Hepatocyte (in vitro differentiated cells): Measurements from ENCODE around the gene LRP3. TPM values are rescaled to one million over a fixed set of nuclear protein-coding genes. Genes with fewer than 3 reads are reported as not detected.
"Not testable (repeated sequence)": the region's sequence is repeated elsewhere in the genome, so short reads cannot be mapped to it uniquely, and the experiment has no call there.

Experiments used
- DNase-seq: peaks from one replicate; pipeline ENCODE4 v3.0.0-alpha.2; 2016; ENCODE audit warnings: low spot score
- H2AFZ ChIP-seq: fragments of 200-600 bp; sonication (generic); 2 replicates; pipeline ENCODE4 v1.6.0; 2016; ENCODE audit warnings: antibody characterized with exemption, mild to moderate bottlenecking
- H3K27ac ChIP-seq: fragments of 200-600 bp; sonication (generic); 2 replicates; pipeline ENCODE4 v1.5.1; 2016; ENCODE audit warnings: mild to moderate bottlenecking
- H3K27me3 ChIP-seq: fragments of 200-600 bp; sonication (generic); 2 replicates; pipeline ENCODE4 v1.6.1; 2016
- H3K36me3 ChIP-seq: fragments of 200-600 bp; sonication (generic); replicated peaks from 2 replicates; pipeline ENCODE4 v1.5.1; 2016; ENCODE audit warnings: low read depth; ENCODE audit not compliant: insufficient read depth
- H3K4me1 ChIP-seq: fragments of 200-600 bp; sonication (generic); 2 replicates; pipeline ENCODE4 v1.5.1; 2016; ENCODE audit warnings: mild to moderate bottlenecking, moderate library complexity; ENCODE audit not compliant: insufficient read depth
- H3K4me2 ChIP-seq: fragments of 200-600 bp; sonication (generic); 2 replicates; pipeline ENCODE4 v1.6.0; 2016
- H3K4me3 ChIP-seq: fragments of 200-600 bp; sonication (generic); 2 replicates; pipeline ENCODE4 v1.5.1; 2016; ENCODE audit warnings: mild to moderate bottlenecking
- H3K79me2 ChIP-seq: fragments of 200-600 bp; sonication (generic); 2 replicates; pipeline ENCODE4 v1.6.0; 2017; ENCODE audit warnings: mild to moderate bottlenecking
- H3K9me2 ChIP-seq: fragments of 200-600 bp; sonication (generic); replicated peaks from 2 replicates; pipeline ENCODE4 v1.6.0; 2017; ENCODE audit warnings: mild to moderate bottlenecking; ENCODE audit not compliant: insufficient read depth
- H3K9me3 ChIP-seq: fragments of 200-600 bp; sonication (generic); 2 replicates; pipeline ENCODE4 v1.5.1; 2016; ENCODE audit warnings: low read depth, mild to moderate bottlenecking
- H4K20me1 ChIP-seq: fragments of 200-600 bp; sonication (generic); 2 replicates; pipeline ENCODE4 v1.6.0; 2016; ENCODE audit warnings: mild to moderate bottlenecking; ENCODE audit not compliant: insufficient read depth, poor library complexity, severe bottlenecking
- EZH2 ChIP-seq: fragments of 200-600 bp; sonication (generic); IDR thresholded peaks from 2 replicates; pipeline ENCODE4 v1.6.1; 2016; ENCODE audit warnings: antibody characterized with exemption, mild to moderate bottlenecking, borderline replicate concordance
- EZH2phosphoT487 ChIP-seq: fragments of 200-600 bp; sonication (generic); IDR thresholded peaks from one replicate; pipeline ENCODE4 v1.6.1; 2018; ENCODE audit warnings: antibody characterized with exemption, mild to moderate bottlenecking, low read depth, moderate library complexity; ENCODE audit not compliant: unreplicated experiment, severe bottlenecking
- WGBS: methylation state at CpG from one replicate; pipeline ENCODE4 v1.1.6; 2016; ENCODE audit warnings: low lambda C conversion rate; ENCODE audit errors: missing lambda C conversion rate; 5-methylcytosine and 5-hydroxymethylcytosine counted together
- polyA plus RNA-seq: library from polyadenylated mRNA; unstranded; fragments of >200 nt; fragmentation: Nextera tagmentation; extraction: Ambion mirVana; gene quantifications from 2 replicates; pipeline ENCODE4 v1.2.1, GENCODE V29; 2016
- total RNA-seq: library from RNA; depleted of rRNA; stranded (reverse); fragments of >200 nt; gene quantifications from 2 replicates; pipeline ENCODE4 v1.2.3, GENCODE V29; 2014
- TF ChIP-seq, protein P1 (sequence below): fragments of 200-600 bp; sonication (generic); IDR thresholded peaks from 2 replicates; pipeline ENCODE4 v1.5.1; 2016; ENCODE audit warnings: antibody characterized with exemption, mild to moderate bottlenecking; ENCODE audit not compliant: poor library complexity

LRP3 gene
- total and polyA plus RNA-seq, 2 experiments from 2014 or later = 37.4 to 44.0 TPM

DNA sequence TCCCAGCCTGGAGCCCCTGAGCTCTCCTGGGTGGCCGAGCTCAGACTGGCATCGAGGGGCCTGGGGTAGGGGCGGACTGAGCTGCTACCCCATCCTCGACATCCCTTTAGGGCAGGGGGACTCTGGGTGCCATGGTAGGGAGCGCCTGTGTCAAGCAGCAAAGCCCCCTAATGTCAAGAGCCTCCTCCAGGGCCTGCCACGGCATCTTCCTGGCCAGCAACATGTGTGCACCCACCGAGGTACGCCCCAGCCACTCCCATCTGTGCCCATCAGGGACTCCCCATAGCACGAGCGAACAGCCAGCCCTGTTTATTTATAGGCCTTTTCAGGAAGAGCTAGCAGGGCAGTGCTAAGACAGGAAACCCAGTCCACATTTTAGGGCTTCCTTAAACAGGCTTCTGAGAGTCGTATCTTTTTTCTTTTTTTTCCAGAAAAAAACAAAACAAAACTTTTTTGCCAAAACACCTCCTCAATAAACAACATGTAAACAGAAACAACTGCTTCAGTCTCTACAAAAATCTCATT lies 14.3 kb downstream of the LRP3 start:
- Histone ChIP-seq H3K4me1 (no peaks in the 10 kb centered on the region), H3K9me2 (no peaks in the 10 kb centered on the region), H3K4me2 (no peak overlapping the region), H3K4me3 (no peak overlapping the region), H3K9me3 (no peaks in the 10 kb centered on the region), H3K36me3 (no peaks in the 10 kb centered on the region), H3K27ac (no peak overlapping the region), H3K27me3 (no peaks in the 10 kb centered on the region), H2AFZ (no peak overlapping the region), H3K79me2 (no peaks in the 10 kb centered on the region), H4K20me1 (no peaks in the 10 kb centered on the region)
- WGBS = 86% methylated on average over 11 of the region's 11 CpGs
- TF ChIP-seq, protein P1, sequence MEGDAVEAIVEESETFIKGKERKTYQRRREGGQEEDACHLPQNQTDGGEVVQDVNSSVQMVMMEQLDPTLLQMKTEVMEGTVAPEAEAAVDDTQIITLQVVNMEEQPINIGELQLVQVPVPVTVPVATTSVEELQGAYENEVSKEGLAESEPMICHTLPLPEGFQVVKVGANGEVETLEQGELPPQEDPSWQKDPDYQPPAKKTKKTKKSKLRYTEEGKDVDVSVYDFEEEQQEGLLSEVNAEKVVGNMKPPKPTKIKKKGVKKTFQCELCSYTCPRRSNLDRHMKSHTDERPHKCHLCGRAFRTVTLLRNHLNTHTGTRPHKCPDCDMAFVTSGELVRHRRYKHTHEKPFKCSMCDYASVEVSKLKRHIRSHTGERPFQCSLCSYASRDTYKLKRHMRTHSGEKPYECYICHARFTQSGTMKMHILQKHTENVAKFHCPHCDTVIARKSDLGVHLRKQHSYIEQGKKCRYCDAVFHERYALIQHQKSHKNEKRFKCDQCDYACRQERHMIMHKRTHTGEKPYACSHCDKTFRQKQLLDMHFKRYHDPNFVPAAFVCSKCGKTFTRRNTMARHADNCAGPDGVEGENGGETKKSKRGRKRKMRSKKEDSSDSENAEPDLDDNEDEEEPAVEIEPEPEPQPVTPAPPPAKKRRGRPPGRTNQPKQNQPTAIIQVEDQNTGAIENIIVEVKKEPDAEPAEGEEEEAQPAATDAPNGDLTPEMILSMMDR = no peak
- no peak for TF ChIP-seq EZH2
- no peak for TF ChIP-seq EZH2phosphoT487
- no peak for DNase-seq

DNA sequence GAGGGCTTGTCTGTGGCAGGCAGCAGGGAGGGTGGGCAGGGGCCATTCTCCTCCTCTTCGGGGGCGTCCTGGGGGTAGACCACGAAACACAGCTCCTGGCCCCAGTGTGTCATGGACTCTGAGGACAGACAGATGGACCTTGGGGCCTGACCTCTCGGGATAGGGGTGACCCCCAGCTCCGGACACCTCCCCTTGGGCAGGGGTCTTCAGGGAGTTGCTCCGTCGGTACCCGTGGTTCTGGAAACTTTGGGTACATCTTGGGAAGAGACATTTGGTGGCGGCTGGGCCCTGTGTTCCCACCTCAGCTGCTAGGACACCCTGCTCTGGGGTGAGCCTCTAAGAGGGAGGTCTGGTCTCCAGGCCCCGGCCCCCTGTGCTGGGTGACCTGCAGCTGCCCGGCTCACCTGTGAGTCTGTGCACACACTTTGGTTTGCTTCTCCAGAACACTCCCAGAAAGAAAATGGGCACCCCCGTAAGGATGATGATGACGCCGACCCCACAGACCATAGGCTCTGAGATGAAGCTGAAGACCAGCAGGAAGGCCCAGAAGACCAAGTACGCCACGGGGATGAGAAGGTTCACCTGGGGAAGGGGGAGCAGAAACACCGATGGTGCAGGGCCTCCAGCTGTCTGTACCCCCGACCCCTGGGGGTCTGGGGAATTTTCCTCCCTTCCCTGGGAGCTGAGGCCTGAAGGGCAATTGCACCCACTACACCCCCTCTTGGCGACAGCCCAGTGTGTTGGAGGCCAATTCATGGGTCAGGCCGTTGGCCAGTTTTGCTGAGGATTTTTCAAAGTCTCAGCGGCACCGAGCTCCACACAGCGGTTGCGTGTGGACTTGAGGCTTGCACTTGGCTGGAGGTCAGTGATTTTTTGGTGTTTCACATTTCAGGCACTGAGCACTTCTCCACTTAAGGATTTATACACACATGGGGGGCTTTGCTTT lies 15.0 kb downstream of the LRP3 start:
- Histone ChIP-seq H3K36me3 (no peaks in the 10 kb centered on the region), H3K4me3 (no peak overlapping the region), H3K4me1 (no peaks in the 10 kb centered on the region), H3K79me2 (no peaks in the 10 kb centered on the region), H3K9me3 (no peaks in the 10 kb centered on the region), H2AFZ (no peak overlapping the region), H3K27me3 (no peaks in the 10 kb centered on the region), H3K9me2 (no peaks in the 10 kb centered on the region), H3K27ac (no peak overlapping the region), H3K4me2 (no peak overlapping the region), H4K20me1 (no peaks in the 10 kb centered on the region)
- no peak for DNase-seq
- 95% methylated on average over 24 of the region's 24 CpGs for WGBS
- TF ChIP-seq EZH2phosphoT487 (no peak), EZH2 (no peak)
- TF ChIP-seq, protein P1 = no peak

DNA sequence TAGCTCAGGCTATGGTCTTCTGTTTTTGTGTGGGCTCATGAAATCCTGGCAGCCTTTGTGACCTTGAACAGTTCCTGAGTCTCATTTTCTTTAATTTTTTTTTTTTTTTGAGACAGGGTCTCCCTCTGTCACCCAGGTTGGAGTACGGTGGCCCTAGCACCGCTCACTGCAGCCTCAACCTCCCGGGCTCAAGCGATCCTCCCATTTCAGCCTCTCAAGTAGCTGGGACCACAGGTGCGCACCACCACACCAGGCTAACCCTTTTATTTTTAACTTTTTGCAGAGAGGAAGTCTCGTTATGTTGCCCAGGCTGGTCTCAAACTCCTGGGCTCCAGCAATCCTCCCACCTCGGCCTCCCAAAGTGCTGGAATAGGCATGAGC lies 15.7 kb downstream of the LRP3 start:
- not testable (repeated sequence) for H3K9me2 ChIP-seq, H3K27ac ChIP-seq, H2AFZ ChIP-seq, H3K9me3 ChIP-seq, H4K20me1 ChIP-seq, H3K36me3 ChIP-seq, DNase-seq, H3K4me1 ChIP-seq, H3K4me2 ChIP-seq, H3K79me2 ChIP-seq, H3K27me3 ChIP-seq, H3K4me3 ChIP-seq
- 95% methylated on average over 7 of the region's 7 CpGs for WGBS

DNA sequence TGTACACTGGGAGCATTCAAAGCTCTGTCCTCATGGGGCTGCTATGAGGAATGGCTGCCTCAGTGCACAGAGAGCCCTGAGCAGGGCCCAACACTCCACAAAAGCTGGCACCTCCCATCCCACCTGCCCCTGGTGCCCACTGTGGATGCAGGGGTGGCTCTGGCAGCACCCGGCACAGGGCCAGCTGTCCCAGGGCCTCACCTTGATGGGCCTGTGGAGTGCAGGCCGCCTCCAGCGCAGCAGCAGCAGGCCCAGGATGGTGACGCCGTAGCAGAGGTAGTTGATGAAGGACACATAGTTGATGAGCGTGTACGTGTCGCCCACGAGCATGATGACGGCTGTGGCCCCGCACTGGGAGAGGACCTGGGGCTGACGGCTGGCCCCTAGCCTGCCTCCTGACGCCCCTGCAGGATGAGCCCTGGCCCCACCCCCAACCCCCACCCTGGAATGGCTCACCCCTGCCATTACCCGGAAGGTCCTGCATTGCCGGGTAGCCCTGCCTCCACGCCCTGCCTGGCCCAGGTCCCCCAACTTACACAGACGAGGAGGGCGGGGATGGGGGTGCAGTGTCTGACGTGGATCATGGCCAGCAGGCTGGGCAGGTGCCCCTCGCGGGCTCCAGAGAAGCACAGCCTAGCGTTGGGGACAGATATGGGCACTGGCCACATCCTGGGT lies 16.3 kb downstream of the LRP3 start:
- TF ChIP-seq, protein P1 = no peak
- no peak for TF ChIP-seq EZH2
- TF ChIP-seq EZH2phosphoT487 = no peak
- H3K4me1 ChIP-seq = no peaks in the 10 kb centered on the region
- H2AFZ ChIP-seq = no peak overlapping the region
- no peaks in the 10 kb centered on the region for H3K9me3 ChIP-seq
- H3K9me2 ChIP-seq = no peaks in the 10 kb centered on the region
- H4K20me1 ChIP-seq = no peaks in the 10 kb centered on the region
- no peak overlapping the region for H3K27ac ChIP-seq
- H3K36me3 ChIP-seq = no peaks in the 10 kb centered on the region
- no peak overlapping the region for H3K4me3 ChIP-seq
- H3K4me2 ChIP-seq = no peak overlapping the region
- H3K79me2 ChIP-seq = no peaks in the 10 kb centered on the region
- no peaks in the 10 kb centered on the region for H3K27me3 ChIP-seq
- DNase-seq = no peak
- 94% methylated on average over 18 of the region's 22 CpGs for WGBS
